GM18867 (cell line): ENCODE measurements around the gene PLCB2.
A peak's percentile ranks its signal among the peaks of the same experiment; 100 is the strongest.

Source experiments
- ATAC-seq: cut with Tn5 transposase; IDR thresholded peaks from one replicate; pipeline ENCODE4 v1.9.1; 2021; ENCODE audit warnings: mild to moderate bottlenecking, moderate library complexity; ENCODE audit not compliant: unreplicated experiment

Gene PLCB2

DNA sequence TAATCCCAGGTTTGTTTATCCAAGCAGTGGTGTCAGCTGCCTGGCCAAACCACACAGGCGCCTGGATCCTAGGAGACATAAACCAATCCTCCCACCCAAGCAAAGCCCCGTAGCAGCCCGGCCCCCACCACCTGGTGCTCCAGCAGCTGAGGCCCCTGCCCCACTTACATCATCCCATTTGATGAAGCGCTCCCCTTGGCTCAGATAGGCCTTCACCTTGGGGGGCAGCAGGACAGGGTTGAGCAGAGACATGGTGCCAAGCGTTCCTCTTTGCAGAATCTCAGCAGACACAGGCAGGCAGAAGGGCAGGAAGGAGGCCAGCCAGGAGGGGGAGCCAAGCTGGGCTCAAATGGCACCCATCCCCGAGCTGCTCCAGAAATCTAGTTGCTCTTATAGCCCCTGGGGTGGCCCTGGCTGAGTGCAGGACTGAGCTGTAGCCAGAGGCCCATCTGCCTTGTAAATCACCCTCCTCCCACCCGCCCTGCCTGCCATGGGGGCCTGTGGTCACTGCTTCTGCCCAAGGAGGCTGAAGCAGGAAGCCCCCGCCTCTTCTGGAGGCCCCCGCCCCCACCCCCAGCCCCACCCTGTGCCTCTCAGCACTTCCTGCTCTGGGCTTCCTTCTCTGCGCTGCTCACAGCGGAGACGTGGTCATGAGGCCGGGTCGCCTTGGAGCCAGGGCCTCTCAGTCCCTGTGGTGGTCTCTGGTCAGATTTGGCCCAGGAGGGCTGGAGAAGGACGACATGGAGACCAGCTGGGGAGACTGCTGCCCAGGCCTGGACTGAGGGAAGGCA is at the start of gene PLCB2:
Gene PLCB2 (minus strand): TSS at position 515 of the 791 bp plus-strand sequence. CDS start 263 bp downstream, at position 252.
- peak; percentile 58 for ATAC-seq

DNA sequence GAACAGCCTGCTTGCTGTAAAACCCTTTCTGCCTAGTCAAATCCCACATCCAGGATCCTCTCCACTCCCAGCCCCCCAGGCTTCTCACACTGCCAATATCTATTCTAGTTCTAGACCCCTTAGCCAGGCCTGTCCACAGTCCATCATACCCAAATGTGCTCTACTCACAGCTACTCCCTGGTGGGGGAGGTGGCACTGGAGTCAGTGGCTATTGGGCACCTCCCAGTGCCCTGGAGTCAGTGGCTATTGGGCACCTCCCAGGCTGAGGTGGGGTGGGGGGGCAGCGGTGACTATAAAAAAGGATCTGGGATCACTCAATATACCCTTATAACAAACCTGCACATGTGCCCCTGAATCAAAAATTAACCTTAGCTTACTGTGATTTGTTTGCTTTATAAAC is 49.5 kb upstream of the PLCB2 start:
- ATAC-seq = no peak

DNA sequence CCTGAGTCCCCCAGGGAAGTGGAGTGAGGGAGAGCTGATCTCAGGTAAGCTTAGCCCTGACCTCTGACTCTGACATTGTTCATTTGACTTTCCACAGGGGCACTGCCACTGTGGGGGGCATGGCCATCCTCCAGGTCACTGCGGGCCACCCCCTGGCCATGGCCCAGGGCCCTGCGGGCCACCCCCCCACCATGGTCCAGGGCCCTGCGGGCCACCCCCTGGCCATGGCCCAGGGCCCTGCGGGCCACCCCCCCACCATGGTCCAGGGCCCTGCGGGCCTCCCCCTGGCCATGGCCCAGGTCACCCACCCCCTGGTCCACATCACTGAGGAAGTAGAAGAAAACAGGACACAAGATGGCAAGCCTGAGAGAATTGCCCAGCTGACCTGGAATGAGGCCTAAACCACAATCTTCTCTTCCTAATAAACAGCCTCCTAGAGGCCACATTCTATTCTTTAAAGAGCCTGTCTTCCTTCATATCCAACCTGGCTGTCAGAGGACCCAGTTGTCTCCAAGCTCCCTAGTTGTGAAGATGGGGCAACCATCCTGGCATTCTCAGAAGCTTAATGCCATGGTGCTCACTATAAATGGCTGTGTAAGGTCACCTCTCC is 48.3 kb upstream of the PLCB2 start:
- no peak for ATAC-seq

DNA sequence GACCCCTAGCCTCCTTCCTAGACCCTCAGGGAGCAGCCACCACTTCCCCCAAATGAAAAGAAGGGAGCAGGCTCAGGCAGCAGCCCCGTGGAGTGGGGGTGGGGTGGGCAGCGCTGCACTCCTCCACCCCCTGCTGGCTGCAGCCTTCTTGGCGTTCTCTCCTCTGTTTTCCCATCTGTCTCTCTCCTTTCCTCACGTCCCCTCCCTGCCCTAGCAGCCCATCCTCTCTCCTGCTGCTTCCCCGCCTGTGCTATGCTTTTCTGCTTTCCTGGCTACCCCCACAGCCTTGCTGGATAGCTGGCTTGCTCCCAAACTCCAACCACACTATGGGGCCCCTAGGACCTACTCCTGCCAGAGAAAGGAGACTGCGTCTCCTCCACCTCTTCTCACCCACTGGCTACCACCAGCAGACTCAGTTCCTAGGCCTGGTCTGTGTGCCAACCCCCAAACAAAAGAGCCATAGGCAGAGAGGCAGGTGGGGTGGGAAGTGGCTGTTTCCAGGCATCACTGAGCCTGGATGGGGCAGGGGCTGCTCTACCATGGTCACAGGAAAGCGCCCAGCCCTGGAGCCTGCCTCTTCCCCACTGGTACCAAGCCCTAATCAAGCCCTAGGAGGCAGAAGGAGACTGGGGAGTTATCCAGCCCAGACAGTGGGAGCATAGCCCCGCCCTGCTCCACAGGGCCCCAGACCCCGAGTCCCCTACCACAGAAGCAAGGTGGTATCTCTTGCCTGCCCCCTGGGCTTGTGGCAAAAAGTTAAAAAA is 46.9 kb upstream of the PLCB2 start:
- no peak for ATAC-seq

DNA sequence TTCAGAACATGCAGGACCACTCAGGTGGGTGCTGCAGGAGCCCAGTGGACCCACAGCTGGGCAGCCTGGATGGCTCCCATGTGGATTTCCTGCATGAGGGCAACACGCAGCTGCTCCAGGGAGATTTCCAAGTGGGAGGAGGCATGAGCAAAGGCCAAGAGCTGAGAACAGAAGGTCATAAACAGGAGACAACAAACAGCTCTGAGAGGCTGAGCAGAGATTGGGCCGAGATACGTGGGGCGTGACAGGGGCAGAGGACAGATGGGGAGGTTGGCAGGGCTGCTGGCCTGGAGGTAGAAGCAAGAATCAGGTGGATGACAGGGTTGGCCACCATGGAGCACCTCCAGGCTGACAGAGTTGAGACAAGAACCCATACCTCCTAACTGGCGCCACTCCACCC is 46.0 kb upstream of the PLCB2 start:
- no peak for ATAC-seq

DNA sequence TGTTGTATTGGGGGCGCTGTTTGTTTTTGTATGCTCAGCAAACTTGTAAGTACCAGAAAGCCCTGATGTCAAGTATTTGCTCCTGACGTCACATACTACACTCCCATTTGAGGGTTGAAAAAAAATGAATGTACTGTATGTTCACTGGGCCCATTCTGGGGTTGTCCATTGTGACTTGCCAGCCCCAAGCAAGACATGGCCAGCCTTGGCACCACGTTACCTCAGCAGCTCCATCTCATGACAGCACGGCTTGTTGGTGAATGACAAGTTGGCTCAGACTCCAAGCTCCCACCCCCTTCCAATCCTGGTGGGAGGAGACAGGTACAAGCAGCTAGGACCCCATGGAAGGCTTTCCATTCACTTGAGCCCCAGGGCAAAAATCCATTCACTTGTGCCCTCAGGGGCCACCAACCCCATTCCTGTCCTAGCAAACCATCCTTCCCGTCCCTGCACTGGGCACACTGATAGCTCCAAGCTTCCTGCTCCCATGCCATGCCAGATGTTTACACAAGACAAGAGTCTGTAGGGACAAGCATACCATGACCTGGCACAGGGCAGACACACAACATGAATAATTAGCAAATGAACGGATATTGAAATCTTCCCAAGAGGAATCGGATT is 44.7 kb upstream of the PLCB2 start:
- no peak for ATAC-seq

GRCh38 chr15:40349163-40349562 is 41.4 kb upstream of the PLCB2 start:
- no peak for ATAC-seq

GRCh38 chr15:40348474-40348870 is 40.7 kb upstream of the PLCB2 start:
- no peak for ATAC-seq

DNA sequence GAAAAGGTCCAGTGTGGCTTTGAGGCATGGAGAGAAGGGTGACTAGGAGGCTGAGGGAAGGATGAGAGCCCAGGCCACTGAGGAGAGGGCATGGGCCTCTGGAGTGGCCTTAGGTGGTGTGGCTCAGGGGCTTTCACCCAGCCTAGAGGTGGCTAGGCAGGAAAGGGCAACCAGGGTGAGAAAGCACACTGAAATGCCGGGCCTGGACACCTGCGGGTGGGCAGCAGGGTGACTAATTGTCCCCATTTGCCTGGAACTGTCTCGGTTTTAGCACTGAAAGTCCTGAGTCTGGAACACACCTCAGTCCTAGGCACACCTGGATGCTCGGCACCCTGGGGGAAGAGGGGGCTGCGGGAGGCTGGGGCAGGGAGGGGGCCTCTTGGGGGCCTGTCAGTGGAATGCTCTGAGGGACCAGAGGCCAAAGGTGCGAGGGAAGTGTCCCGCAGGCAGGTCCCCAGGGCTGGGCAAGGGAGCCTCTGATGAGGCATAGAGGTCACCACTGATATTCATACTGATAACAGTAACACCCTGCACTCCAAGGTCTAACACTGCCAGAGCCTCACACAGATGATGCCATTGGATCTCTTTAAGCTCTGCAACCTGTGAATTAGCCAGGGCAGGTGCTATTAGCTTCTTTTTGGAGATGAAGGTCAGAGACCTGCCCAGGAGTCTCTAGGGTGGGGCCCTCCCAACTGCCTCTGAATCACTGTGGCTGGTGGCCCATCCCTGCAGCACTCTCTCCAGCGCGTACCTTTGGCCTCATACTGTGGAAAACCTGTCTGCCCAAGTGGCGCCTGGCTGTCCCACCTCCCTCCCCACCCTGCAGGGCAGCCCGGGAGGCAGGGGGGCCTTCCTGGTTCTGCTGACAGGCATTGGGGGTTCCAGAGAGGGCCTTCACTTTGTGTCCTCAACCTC is 40.1 kb upstream of the PLCB2 start:
- no peak for ATAC-seq

GRCh38 chr15:40346579-40347558 is 39.1 kb upstream of the PLCB2 start:
- no peak for ATAC-seq

GRCh38 chr15:40345867-40346578 is 38.3 kb upstream of the PLCB2 start:
- no peak for ATAC-seq

DNA sequence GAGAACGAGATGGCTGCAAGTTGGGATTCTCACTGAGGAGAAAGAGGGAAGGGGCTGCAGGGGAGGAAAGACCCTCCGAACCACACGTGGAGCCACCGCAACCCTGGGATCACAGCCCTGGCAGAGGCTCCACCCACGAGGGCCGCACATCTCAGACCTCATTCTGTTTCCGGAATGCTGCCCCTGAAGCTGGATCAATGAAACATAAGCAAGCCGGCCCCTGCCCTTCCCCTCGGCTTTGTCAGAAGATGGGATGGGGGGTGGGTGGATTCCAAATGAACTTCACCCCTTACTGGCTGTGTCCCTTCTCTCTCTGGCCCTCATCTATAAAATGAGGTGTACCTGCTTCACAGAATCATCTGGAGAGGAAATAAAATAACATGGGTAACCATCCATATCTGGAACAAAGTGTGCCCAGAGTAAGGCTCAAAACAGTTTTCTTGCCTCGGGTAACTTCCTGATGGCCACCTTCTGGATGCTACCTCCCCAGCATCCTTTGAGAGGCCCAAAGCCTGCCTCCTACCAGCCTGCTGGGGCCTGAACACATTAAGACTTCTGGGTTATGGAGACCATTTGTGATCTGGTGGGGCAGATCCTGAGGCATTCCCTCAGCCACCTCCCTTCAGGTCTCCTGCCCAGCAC is 37.6 kb upstream of the PLCB2 start:
- ATAC-seq = no peak

- no peak for ATAC-seq
These were observed 36.9 kb upstream of the PLCB2 start for GRCh38 chr15:40344631-40345120.

- no peak for ATAC-seq
These were observed 36.5 kb upstream of the PLCB2 start for GRCh38 chr15:40344217-40344616.

DNA sequence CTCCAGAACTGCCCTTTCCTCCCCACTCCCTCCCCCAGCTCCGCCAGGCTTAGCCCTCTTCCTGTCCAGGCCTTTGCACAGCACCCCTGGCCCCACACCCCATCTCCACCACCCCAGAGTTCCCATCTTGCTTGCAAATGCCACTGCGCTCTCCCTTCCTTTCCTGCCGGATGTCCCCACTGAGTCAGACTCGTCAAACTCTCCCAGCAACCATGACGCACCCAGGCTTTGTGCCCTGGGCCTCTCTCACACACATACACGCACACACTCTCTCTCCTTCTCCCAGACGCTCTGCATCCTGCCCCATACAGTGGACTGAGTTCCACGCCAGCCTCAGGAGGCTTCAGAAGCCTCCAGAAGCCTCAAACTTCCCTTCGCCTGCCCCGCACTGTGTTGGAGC is 35.8 kb upstream of the PLCB2 start:
- ATAC-seq = no peak

- no peak for ATAC-seq
These were observed 34.9 kb upstream of the PLCB2 start for GRCh38 chr15:40342416-40343320.
